GM21529 (cell line): ENCODE results near the gene PAK1IP1.
"Not testable (repeated sequence)": the region's sequence is repeated elsewhere in the genome, so short reads cannot be mapped to it uniquely, and the experiment has no call there.

Experiments used
- ATAC-seq: cut with Tn5 transposase; IDR thresholded peaks from one replicate; pipeline ENCODE4 v1.9.1; 2021; ENCODE audit not compliant: unreplicated experiment

PAK1IP1 gene, protein sequence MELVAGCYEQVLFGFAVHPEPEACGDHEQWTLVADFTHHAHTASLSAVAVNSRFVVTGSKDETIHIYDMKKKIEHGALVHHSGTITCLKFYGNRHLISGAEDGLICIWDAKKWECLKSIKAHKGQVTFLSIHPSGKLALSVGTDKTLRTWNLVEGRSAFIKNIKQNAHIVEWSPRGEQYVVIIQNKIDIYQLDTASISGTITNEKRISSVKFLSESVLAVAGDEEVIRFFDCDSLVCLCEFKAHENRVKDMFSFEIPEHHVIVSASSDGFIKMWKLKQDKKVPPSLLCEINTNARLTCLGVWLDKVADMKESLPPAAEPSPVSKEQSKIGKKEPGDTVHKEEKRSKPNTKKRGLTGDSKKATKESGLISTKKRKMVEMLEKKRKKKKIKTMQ

GRCh38 chr6:10694302-10695085, at the start of gene PAK1IP1, which contains the start of gene C6orf52:
TSS of gene PAK1IP1 (plus strand) at chr6:10694972. CDS start at chr6:10694986, 14 bp downstream.
TSS of gene C6orf52 (minus strand) at chr6:10694616. CDS start at chr6:10687550, 7,066 bp downstream.
- peak; percentile 98 for ATAC-seq

DNA sequence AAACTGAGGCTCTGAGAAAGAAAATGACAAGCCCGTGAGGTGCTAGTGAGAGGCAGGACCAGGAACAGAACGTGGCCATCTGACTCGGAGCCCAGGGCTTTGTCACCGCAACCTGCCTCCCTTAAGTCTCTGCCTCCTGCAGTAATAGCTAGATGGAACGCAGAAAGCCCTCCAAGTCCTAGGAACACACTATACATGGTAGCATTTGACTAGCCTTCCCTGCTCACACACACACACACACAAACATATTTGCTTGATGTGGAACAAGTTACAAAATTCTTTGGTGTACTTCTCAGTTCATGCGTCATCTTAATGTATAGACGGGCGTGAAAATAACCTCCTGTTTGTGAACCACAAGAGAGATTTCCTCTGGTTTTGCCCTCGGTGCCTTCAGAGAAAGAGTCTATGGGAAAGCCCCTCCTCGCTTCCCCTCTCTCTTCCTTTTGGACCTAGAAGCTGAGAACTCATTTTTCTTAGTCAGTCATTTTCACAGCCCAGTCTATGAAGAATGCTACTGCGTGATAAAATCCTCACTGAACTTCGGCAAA, 39.2 kb upstream of the PAK1IP1 start:
- no peak for ATAC-seq

DNA sequence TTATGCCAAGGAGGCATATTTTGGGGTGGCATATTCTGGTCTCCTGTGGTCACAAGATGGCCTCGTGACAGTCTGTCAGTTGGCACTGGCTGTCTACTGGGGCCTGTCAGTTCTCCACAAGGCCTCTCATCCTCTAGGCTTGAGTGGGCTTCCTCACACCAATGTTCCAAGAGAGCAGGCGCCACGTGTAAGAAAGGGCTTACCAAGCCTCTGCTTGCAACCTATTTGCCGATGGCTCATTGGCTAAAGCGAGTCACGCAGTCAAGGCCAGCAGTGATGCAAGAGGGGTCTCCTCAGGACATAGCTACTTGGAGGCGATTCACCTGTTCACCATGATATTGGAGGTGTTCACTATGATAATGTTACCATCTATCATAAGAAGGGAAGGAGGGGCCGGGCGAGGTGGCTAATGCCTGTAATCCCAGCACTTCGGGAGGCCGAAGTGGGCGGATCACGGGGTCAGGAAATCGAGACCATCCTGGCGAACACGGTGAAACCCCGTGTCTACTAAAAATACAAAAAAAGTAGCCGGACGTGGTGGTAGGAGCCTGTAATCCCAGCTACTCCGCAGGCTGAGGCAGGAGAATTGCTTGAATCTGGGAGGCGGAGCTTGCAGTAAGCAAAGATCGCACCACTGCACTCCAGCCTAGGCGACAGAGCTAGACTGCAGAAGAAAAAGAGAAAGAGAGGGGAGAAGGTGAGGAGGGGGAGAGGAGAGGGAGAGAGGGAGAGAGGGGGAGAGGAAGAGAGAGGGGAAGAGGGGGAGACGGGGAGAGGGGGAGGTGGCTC, 35.7 kb upstream of the PAK1IP1 start:
- no peak for ATAC-seq

GRCh38 chr6:10659699-10660348, 34.9 kb upstream of the PAK1IP1 start:
- no peak for ATAC-seq

DNA sequence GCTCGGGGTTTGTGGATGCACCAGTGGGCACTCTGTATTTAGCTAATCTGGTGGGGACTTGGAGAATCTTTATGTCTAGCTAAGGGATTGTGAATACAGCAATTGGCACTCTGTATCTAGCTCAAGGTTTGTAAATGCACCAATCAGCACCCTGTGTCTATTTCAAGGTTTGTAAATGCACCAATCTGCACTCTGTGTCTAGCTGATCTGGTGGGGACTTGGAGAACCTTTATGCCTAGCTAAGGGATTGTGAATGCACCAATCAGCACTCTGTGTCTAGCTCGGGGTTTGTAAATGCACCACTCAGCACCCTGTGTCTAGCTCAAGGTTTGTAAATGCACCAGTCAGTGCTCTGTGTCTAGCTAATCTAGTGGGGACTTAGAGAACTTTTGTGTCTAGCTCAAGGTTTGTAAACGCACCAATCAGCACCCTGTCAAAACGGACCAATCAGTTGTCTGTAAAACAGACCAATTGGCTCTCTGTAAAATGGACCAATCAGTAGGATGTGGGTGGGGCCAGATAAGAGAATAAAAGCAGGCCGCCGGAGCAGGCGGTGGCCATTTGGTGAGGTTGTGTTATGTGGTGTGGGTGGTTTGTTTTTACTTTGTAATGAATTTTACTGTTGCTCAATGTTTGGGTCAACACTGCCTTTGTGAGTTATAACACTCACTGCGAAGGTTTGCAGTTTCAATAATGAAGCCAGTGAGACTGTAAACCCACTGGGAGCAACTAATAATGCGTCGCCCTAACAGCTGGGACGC, 34.2 kb upstream of the PAK1IP1 start:
- not testable (repeated sequence) for ATAC-seq

- ATAC-seq: no peak
These were observed 32.6 kb upstream of the PAK1IP1 start for GRCh38 chr6:10662207-10662606.

DNA sequence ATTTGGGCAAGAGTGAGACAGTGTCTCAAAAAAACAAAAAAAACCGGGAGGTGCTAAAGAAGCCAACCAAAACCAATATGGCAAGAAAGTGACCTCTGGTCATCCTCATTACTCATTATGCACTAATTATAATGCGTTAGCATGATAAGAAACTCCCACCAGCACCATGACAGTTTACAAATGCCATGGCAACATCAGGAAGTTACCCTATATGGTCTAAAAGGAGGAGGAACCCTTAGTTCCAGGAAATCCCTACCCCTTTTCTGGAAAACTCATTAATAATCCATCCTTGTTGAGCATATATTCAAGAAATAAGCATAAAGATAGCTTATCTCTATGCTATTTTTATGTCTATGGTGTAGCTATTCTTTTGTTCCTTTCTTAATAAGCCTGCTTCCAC, 32.0 kb upstream of the PAK1IP1 start:
- no peak for ATAC-seq

- not testable (repeated sequence) for ATAC-seq
These were observed 29.2 kb upstream of the PAK1IP1 start for GRCh38 chr6:10665595-10665994.

GRCh38 chr6:10668126-10668917, 26.4 kb upstream of the PAK1IP1 start:
- ATAC-seq: no peak

- no peak for ATAC-seq
These were observed 18.4 kb upstream of the PAK1IP1 start for GRCh38 chr6:10676403-10676802.

DNA sequence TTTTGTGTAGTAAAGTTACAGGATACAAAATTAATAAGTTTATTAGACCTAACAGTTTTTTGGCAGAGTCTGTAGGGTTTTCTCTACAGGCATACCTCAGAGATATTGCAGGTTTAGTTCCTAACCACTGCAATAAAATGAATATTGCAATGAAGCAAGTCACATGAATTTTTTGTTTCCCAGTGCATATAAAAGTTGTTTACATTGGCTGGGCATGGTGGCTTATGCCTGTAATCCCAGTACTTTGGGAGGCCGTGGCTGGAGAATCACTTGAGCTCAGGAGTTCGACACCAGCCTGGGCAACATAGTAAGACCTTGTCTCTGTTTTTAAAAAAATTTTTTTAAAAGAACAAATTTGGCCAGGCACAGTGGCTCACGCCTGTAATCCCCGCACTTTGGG, 16.3 kb upstream of the PAK1IP1 start:
- ATAC-seq: no peak

DNA sequence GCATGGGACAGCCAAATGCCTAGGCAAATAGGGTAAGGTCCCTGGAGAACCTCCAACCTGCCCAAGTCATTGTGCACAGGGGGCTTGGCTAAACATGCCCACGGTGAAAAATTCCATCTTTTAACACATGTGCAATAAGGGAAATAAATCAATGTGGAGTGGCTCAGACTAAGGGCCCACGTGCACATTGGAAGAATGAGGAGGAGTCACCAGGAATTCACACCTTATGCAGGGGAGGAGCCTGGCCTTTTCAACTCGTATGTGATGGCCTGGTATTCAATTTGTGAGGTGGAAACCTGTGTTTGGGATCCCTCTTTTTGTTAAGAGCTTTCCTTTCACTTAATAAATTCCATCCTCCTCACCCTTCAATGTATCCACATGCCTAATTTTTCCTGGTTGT, 13.0 kb upstream of the PAK1IP1 start:
- ATAC-seq: no peak

- ATAC-seq: no peak
These were observed 12.3 kb upstream of the PAK1IP1 start for GRCh38 chr6:10682355-10682988.

- no peak for ATAC-seq
These were observed 10.2 kb upstream of the PAK1IP1 start for GRCh38 chr6:10684618-10685017.

DNA sequence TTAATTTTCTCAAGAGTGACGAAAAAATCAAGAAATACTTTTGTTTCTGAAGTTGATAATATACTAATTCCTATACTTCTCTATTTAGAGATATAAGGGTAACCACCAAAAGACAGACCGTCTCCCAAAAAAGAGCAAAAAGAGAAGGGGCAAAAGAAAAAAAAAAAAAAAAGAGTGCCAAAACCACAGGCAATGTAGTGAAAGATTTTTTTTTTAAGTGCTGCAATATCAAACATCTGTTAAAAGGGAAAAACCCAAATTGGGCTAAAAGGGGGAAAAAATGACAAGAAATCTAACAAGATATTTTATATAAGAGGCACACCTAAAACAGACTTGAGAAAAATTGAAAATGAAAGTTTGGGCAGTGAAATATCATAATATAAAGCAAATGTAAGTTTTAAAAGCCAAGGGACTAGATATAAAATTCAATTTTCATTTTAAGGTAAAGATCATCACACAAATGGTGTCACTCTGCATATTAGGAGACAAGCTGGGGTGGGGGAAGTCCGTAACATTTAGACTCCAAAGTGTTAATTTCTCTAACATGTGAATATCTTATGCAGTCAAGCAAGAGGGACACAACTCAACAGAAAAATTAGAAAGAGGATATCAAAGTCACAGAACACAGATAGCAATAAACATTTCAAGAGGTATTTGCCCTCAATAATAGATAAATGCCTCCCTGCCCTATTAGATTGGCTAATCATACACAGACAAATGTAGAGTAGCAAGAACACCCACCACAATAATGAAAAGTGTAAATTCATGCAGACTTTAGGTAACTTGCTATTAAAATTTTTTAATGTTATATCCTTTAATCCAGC, 9.5 kb upstream of the PAK1IP1 start:
- no peak for ATAC-seq

DNA sequence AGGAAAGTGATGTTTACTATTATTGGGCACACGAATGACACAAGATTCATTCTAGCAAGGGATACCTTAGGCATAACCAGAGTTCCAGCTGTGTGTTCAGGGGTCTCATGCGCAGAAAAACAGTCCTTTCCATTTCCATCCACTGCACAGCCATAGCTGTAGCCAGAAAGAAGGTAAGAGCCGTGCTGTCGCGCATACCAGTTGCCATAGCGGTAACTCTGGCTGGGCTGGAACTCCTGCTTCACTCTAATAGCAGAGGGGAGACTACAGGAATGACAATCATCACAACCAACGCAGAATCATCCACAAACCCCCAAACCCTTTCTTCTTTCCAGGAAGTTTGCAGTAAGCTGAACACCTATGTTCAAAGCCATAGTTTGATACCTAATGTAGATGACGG, 7.9 kb upstream of the PAK1IP1 start:
- ATAC-seq: no peak

- ATAC-seq: no peak
These were observed 7.2 kb upstream of the PAK1IP1 start for GRCh38 chr6:10687582-10687981.
